Activated T-cell treated with anti-CD3 and anti-CD28 coated beads, Interleukin-2, amount 50 U/mL, for 1 hour (primary cell): ENCODE data around the gene PRAMEF5.
"Not testable (repeated sequence)": the region's sequence is repeated elsewhere in the genome, so short reads cannot be mapped to it uniquely, and the experiment has no call there.

Experiments used
- DNase-seq: peaks from one replicate; pipeline ENCODE4 v3.0.0-alpha.2; 2020

The PRAMEF5 gene

DNA sequence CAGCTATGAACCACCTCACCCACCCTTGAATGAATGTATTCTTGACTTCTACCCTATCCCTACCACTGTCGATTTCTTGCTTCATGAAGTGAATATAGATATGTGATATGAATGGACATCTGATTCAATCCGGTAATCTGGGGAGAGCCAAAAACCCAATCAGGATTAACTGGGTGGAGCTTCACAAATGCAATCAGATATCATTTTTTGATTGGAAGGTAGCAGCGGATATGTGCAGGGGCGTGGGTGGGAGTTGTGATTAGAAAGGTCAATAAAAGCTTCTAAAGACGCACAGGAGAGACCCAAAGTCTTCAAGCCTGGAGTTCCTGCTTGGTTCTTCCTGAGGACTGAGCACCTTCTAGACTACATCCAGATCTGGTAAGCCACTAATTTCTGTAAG lies at the start of gene PRAMEF5:
PRAMEF5 (plus strand) TSS at position 301 of the 400 bp plus-strand sequence. CDS start 5,071 bp downstream, outside the sequence.
- DNase-seq, result not testable (repeated sequence)

DNA sequence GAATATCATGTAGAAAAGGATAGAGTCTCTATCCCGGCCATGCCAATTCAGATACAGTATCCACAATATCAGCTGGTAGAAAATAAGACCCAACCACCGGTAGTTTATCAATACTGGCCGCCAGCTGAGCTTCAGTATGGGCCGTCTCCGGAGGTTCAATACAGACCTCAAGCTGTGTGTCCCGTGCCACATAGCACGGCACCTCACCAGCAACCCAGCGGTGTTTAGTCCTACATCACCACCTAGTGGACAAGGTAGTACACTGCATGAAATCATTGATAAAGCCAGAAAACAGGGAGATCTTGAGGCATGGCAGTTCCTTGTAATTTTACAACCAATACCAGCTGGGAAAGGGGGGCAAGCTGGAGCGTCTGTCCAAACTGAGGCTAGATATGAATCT lies 45.3 kb upstream of the PRAMEF5 start:
- not testable (repeated sequence) for DNase-seq

- not testable (repeated sequence) for DNase-seq
Measured at GRCh38 chr1:13216619-13217018, 37.4 kb upstream of the PRAMEF5 start.

DNA sequence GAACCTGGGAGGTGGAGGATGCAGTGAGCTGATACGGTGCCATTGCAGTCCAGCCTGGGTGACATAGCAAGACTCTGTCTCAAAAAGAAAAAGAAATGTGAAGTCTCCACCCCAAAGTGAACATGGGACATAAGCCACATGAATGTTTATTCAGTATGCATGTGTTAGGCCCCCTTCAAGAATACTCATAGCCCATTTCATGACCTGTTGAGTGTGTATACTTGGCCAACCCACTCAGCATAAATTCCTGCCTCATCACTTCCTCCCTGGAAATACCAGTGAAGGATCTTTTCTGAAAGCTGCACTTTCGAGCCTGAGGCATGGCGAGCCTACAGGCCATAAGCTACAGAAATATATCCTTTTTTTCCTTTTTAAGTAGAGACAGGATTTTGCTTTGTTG lies 34.8 kb upstream of the PRAMEF5 start:
- not testable (repeated sequence) for DNase-seq

GRCh38 chr1:13222788-13223187 lies 31.2 kb upstream of the PRAMEF5 start:
- DNase-seq, result not testable (repeated sequence)

- no peak for DNase-seq
Measured at GRCh38 chr1:13224480-13225060, 29.4 kb upstream of the PRAMEF5 start.

DNA sequence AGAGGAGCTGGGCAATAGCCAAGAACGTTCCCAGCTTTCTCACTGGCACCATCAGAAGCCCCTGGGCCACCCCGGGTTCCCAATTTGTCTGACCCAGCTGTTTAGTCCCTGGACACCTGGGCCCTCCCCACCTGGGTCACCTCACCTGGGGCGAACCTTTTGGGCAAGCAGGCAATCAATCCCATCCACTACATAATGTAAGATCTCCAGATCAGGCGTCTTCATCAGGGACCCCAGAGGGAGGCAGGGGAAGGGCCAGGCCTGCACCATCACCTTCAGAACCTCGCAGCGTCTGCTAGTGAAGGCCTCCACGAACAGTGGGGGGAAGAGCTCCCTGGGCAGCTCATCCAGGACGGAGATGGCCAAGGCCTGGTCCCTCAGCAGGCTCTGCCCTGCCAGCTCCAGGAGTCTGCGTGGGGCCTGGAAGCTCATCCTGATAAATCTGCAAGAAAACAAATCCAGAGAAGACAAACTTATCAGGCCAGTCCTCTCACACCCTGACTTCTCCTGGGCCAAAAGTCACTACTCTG lies 28.3 kb upstream of the PRAMEF5 start, which contains the start of gene PRAMEF18:
PRAMEF18 (minus strand) TSS at position 480 of the 530 bp plus-strand sequence; CDS start at position 432, 48 bp downstream.
- not testable (repeated sequence) for DNase-seq

DNA sequence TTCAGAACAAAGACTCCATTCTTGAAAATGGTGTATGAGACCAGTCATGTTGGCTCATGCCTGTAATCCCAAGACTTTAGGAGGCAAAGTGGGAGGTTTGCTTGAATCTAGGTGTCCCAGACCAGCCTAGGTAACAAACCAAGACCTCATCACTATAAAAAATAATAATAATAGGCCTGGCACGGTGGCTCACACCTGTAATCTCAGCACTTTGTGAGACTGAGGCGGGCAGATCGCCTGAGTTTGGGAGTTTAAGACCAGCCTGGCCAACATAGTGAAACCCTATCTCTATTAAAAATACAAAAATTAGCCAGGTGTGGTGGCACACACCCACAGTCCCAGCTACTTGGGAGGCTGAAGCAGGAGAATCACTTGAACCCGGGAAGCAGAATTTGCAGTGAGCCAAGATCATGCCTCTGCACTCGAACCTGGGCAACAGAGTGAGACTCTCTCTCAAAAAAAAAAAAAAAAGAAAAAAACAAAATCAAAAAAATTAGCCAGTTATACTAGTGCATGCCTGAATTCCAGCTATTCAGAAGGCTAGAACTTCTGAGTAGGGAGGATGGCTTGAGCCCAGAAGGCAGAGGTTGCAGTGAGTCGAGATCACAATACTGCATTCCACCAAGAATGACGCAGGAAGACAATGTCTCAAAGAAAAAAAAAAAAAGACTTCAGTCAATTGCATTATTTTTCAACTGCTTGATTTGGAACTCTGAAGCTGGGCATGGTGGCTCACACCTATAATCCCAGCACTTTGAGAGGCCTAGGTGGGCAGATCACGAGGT lies 26.5 kb upstream of the PRAMEF5 start:
- DNase-seq, result not testable (repeated sequence)

DNA sequence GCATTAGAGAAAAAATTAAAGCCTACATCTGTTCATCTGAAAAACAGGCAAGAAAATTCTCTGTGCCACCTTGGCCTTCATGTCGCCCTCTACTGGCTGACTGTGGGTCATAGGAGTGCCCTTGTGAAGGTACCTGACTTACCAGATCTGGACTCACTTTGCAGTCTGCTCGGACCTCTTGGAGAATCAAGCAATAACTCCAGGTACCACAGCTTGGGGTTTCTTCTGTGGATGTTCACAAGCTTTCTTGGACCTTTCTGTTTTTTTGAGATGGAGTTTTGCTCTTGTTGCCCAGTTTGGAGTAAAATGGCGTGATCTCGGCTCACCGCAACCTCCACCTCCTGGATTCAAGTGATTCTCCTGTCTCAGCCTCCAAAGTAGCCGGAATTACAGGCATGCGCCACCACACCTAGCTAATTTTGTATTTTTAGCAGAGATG lies 25.6 kb upstream of the PRAMEF5 start:
- DNase-seq, result no peak

GRCh38 chr1:13230096-13230495 lies 23.9 kb upstream of the PRAMEF5 start:
- DNase-seq, result not testable (repeated sequence)

DNA sequence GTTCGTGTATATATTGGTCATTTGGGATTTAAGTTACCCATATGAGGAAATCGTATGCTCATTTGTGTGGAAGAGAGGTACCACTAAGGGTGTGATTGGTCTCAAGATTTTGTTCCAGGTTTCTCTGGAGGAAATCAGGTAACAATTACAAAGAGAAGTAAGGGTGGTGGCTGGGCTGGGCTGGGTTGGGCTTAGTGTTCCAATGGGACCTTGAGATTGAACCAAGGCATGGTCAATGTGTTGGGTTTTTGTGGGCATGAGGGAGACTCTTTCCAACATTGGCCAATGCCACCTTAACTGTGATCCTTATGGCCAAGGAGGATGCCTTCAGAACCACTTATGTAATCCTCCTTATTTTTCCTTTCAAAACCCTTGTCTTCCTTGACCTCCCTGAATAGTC lies 23.4 kb upstream of the PRAMEF5 start:
- not testable (repeated sequence) for DNase-seq

GRCh38 chr1:13231061-13231750 lies 22.8 kb upstream of the PRAMEF5 start:
- DNase-seq, result not testable (repeated sequence)

DNA sequence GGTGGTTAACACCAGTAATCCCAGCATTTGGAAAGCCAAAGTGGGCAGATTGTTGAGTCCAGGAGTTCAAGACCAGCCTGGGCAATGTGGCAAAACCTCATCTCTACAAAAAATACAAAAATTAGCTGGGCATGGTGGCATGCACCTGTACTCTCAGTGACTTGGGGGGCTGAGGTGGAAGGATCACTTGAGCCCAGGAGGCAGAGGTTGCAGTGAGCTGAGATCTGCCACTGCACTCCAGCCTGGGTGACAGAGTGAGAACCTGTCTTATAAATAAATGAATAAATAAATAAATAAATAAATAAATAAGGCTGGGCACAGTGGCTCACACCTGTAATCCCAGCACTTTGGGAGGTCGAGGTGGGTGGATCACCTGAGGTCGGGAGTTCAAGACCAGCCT lies 21.9 kb upstream of the PRAMEF5 start:
- DNase-seq, result not testable (repeated sequence)

DNA sequence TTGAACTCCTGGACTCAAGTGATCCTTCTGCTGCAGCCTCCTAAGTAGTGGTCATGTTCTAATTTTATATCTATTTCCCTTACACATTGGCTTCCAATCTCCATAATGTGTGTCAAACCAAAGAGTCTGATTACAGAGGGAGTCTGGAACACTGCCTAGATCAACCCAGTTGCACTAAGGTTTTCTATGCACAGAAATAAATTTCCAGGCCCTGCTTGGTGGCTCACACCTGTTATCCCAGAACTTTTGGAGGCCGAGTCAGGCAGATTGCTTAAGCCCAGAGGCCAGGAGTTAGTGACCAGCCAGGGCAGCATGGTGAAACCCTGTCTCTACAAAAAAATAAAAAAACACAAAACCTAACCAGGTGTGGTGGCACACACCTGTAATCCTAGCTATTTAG lies 19.9 kb upstream of the PRAMEF5 start:
- not testable (repeated sequence) for DNase-seq

DNA sequence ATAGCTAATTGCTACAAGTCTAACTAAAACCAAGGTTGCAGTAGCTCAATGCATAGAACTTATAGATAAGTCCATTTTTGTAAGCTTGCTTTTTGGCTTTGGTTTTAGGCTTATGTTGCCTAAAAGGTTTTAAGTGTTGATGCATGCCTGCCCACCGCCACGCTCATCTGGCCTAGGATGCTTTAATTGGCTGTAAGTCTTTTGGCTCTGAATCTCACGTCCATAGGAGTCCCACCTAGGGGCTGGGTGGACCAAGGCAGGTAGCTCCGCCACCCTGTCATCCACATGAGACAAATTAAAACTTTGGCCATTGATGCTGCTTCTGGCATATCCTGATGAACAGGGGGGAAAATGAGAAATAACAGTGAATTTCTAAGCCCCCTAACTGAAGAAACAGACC lies 16.4 kb upstream of the PRAMEF5 start:
- DNase-seq, result not testable (repeated sequence)

DNA sequence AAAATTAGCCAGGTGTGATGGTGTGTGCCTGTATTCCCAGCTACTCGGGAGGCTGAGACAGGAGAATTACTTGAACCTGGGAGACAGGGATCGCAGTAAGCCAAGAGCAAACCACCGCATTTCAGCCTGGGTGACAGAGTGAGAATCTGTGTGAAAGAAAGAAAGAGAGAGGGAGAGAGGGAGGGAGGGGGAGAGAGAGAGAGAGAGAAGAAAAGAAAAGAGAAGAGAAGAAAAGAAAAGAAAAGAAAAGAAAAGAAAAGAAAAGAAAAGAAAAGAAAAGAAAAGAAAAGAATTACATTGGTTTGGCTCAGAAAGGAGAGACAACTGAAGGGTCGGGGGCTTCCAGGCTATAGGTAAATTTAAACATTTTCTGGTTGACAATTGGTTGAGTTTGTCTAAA lies 14.4 kb upstream of the PRAMEF5 start:
- DNase-seq, result not testable (repeated sequence)

- DNase-seq, result not testable (repeated sequence)
Measured at GRCh38 chr1:13243536-13244263, 10.3 kb upstream of the PRAMEF5 start.

- DNase-seq, result not testable (repeated sequence)
Measured at GRCh38 chr1:13245841-13246553, 8.0 kb upstream of the PRAMEF5 start.

DNA sequence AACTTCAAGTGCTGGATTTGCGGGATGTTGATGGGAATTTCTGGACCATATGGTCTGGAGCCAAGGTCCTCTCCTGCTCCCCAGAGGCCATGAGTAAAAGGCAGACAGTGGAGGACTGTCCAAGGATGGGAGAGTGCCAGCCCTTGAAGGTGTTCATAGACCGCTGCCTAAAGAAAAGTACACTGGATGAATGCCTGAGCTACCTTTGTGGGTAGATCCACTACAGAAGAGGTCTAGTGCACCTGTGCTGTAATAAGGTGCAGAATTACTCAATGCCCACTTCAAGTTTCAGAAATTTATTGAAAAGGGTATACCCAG lies 7.5 kb upstream of the PRAMEF5 start:
- not testable (repeated sequence) for DNase-seq

DNA sequence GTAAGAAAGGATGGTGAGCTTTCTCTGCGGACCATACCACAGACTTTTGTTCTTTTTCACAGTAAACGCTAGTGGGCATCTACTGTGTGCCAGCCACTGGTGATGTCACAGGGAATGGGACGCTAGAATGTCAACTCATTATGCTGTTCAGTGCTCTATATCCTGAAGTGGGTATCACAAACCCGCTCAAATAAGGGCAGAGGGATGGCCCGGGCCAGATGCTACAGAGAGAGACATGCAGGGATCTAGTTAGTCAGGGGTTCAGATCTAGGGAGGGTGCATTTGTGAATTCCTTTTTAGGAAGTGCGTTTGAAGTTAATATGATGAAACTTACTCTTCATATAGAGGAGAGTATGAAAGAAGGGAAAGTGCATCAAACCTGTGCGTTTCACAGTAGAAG lies 6.9 kb upstream of the PRAMEF5 start:
- DNase-seq, result not testable (repeated sequence)

- DNase-seq, result not testable (repeated sequence)
Measured at GRCh38 chr1:13265124-13265523, 11.1 kb downstream of the PRAMEF5 start.

DNA sequence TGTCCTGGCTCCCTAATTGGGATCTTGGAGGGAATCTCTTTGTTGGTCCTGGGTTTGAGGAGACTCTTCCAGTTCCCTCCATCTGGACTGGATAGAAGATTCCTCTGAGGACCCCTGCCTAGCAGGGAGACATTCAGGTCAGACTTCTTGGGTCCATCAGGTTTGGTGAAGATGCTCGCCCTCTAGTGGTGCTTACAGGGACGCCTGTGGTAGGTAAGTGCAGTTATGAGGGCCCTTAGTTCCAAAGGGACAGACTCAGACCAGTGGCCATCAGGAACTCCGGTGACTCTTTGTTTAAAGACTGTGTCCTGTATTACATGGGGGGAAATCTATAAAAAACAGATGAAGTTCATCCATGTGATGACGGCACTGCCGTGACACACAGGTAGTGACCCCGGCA lies 23.0 kb downstream of the PRAMEF5 start:
- DNase-seq, result not testable (repeated sequence)
